SJCRH30 (cell line): ENCODE data around the gene MACROH2A2. TPM values are rescaled to one million over a fixed set of nuclear protein-coding genes. Genes with fewer than 3 reads are reported as not detected.
"Not testable (repeated sequence)": the region's sequence is repeated elsewhere in the genome, so short reads cannot be mapped to it uniquely, and the experiment has no call there.

ENCODE experiments used
- DNase-seq, 2 experiments: peaks; one replicate each; pipeline ENCODE4 v3.0.0-alpha.2; 2015 to 2020
- H3K27ac ChIP-seq: fragments of 250-450 bp; sonication (Bioruptor Pico); 2 replicates; pipeline ENCODE4 v1.5.1; 2020; ENCODE audit warnings: mild to moderate bottlenecking, moderate library complexity
- H3K27me3 ChIP-seq: fragments of 250-450 bp; sonication (Bioruptor Pico); 2 replicates; pipeline ENCODE4 v1.5.1; 2020; ENCODE audit warnings: mild to moderate bottlenecking, moderate library complexity
- H3K36me3 ChIP-seq: fragments of 250-450 bp; sonication (Bioruptor Pico); 2 replicates; pipeline ENCODE4 v1.5.1; 2020; ENCODE audit warnings: mild to moderate bottlenecking, moderate library complexity
- H3K4me1 ChIP-seq: fragments of 250-450 bp; sonication (Bioruptor Pico); 2 replicates; pipeline ENCODE4 v1.5.1; 2020; ENCODE audit warnings: mild to moderate bottlenecking, moderate library complexity
- H3K4me3 ChIP-seq: fragments of 250-450 bp; sonication (Bioruptor Pico); 2 replicates; pipeline ENCODE4 v1.5.1; 2020; ENCODE audit warnings: mild to moderate bottlenecking, moderate library complexity
- H3K9me3 ChIP-seq: fragments of 250-450 bp; sonication (Bioruptor Pico); replicated peaks from 2 replicates; pipeline ENCODE4 v1.5.1; 2020; ENCODE audit warnings: mild to moderate bottlenecking, moderate library complexity
- total RNA-seq: library from RNA; depleted of rRNA; stranded (reverse); fragments of >200 nt; shearing (Covaris generic); gene quantifications from 2 replicates; pipeline ENCODE4 v1.2.3, GENCODE V29; 2014

MACROH2A2 gene
- total RNA-seq, 1 experiment from 2014 or later = 13.2 TPM

- Histone ChIP-seq H3K27me3 (no peaks in the 10 kb centered on the region), H3K4me3 (no peak overlapping the region), H3K27ac (no peak overlapping the region), H3K9me3 (no peaks in the 10 kb centered on the region), H3K4me1 (no peaks in the 10 kb centered on the region), H3K36me3 (no peaks in the 10 kb centered on the region)
- DNase-seq = no peak
Measured at GRCh38 chr10:70084189-70084588, 31.5 kb downstream of the MACROH2A2 start.

DNA sequence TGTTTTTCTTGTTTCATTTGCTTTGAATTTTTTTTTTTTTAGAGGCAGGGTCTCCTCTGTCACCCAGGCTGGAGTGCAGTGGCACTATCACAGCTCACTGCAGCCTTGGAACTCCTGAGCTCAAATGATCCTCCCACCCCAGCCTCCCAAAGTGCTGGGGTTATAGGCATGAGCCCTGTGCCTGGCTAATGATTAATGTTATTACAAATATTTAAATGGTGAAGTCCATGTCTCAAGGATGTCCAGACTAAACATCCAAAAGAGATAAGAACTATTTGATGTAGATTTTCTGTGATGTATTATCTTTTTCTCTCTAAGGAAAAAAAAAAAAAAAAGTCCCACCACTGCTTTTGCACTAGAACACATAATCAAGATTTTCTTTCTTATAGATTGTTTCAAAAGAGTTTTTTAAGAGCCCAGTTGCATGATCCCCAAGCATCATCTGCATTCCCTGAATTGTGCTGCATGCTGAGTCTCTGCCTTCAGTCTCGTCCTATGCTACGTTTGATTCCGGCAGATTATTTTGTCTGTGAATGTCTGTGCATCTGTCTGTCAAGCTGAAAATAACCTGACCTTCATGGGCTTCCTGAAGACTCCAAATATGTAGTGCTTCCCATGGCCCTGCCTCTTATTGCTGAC lies 33.4 kb downstream of the MACROH2A2 start:
- Histone ChIP-seq H3K4me1 (no peaks in the 10 kb centered on the region), H3K36me3 (no peaks in the 10 kb centered on the region), H3K9me3 (no peaks in the 10 kb centered on the region), H3K4me3 (no peak overlapping the region), H3K27ac (no peak overlapping the region), H3K27me3 (no peaks in the 10 kb centered on the region)
- no peak for DNase-seq

GRCh38 chr10:70087616-70088307 lies 35.1 kb downstream of the MACROH2A2 start:
- H3K9me3 ChIP-seq = no peaks in the 10 kb centered on the region
- no peaks in the 10 kb centered on the region for H3K36me3 ChIP-seq
- H3K27me3 ChIP-seq = no peaks in the 10 kb centered on the region
- no peak overlapping the region for H3K4me3 ChIP-seq
- H3K4me1 ChIP-seq = no peaks in the 10 kb centered on the region
- H3K27ac ChIP-seq = no peak overlapping the region
- no peak for DNase-seq

- Histone ChIP-seq H3K27ac (no peak overlapping the region), H3K4me1 (no peaks in the 10 kb centered on the region), H3K9me3 (no peaks in the 10 kb centered on the region), H3K4me3 (no peak overlapping the region), H3K27me3 (no peaks in the 10 kb centered on the region), H3K36me3 (no peaks in the 10 kb centered on the region)
- DNase-seq = no peak
Measured at GRCh38 chr10:70088308-70088698, 35.7 kb downstream of the MACROH2A2 start.

GRCh38 chr10:70090013-70090412 lies 37.4 kb downstream of the MACROH2A2 start:
- Histone ChIP-seq H3K4me1 (no peaks in the 10 kb centered on the region), H3K27me3 (no peaks in the 10 kb centered on the region), H3K9me3 (no peaks in the 10 kb centered on the region), H3K4me3 (no peak overlapping the region), H3K27ac (no peak overlapping the region), H3K36me3 (no peaks in the 10 kb centered on the region)
- DNase-seq = no peak

DNA sequence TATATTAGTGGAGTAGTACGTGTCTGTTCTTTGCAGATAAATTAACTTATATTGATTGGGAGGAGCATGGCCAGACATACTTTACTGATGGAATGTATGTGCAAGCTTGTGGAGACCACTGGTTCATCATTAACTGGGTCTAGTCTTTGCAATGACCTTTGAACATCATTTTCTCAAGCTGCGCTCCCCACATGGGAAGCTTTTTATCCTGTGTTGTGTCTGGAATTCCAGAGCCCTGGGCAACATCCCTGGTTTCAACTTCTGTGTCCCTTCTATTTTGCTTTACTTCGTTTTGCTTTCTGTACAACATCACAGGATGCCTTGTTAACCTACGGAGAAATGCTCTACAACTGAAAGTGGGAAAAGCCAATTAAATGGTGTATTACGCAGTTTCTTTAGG lies 38.3 kb downstream of the MACROH2A2 start:
- no peak overlapping the region for H3K27ac ChIP-seq
- DNase-seq = no peak
- H3K27me3 ChIP-seq = no peaks in the 10 kb centered on the region
- H3K9me3 ChIP-seq = no peaks in the 10 kb centered on the region
- no peaks in the 10 kb centered on the region for H3K4me1 ChIP-seq
- H3K36me3 ChIP-seq = no peaks in the 10 kb centered on the region
- H3K4me3 ChIP-seq = no peak overlapping the region

DNA sequence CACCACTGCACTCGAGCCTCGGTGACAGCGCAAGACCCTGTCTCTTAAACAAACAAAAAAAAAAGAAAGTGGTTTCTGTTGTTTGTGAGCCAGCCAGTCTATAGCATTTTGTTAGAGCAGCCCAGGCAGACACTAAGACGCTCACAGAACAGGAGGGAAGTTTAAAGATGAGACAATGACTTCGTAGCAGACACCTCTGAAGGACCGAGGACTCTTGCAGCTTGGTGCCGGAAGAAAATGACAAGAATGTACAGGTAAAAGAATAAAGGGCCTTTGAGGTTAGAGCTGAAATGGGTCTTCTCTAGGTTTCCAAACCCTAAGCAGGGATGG lies 39.7 kb downstream of the MACROH2A2 start:
- no peaks in the 10 kb centered on the region for H3K27me3 ChIP-seq
- H3K4me3 ChIP-seq = no peak overlapping the region
- H3K36me3 ChIP-seq = no peaks in the 10 kb centered on the region
- no peak for DNase-seq
- H3K4me1 ChIP-seq = no peaks in the 10 kb centered on the region
- H3K27ac ChIP-seq = no peak overlapping the region
- no peaks in the 10 kb centered on the region for H3K9me3 ChIP-seq

- no peak for DNase-seq
- Histone ChIP-seq H3K27me3 (no peaks in the 10 kb centered on the region), H3K36me3 (no peaks in the 10 kb centered on the region)
Measured at GRCh38 chr10:70093335-70093944, 40.8 kb downstream of the MACROH2A2 start.

DNA sequence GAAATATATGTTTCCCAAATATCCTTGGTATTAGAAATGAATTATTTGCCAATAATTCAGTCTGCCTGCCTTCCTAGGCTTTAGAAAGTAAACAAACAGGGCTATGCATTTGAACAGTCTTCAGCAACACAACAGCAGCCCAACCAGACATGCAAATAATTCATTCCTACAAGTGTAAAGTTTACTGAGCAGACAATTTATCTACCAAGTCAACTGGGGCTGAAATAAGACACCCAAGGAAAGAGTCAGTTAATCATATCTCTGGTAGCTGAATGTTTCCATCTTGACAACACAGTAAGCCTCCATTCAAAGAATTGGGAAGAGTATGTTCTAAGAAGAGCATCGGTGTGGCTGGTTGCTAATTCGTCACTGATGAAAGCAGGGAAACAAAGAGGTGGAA lies 41.6 kb downstream of the MACROH2A2 start:
- DNase-seq = no peak
- H3K4me3 ChIP-seq = no peak overlapping the region
- H3K9me3 ChIP-seq = no peaks in the 10 kb centered on the region
- no peaks in the 10 kb centered on the region for H3K36me3 ChIP-seq
- no peak overlapping the region for H3K27ac ChIP-seq
- H3K4me1 ChIP-seq = no peaks in the 10 kb centered on the region
- no peaks in the 10 kb centered on the region for H3K27me3 ChIP-seq

More at GRCh38 chr10:70093335-70093944, 40.8 kb downstream of the MACROH2A2 start:
- no peaks in the 10 kb centered on the region for H3K9me3 ChIP-seq
- H3K27ac ChIP-seq = no peak overlapping the region
- no peaks in the 10 kb centered on the region for H3K4me1 ChIP-seq
- no peak overlapping the region for H3K4me3 ChIP-seq

GRCh38 chr10:70096016-70096704 lies 43.5 kb downstream of the MACROH2A2 start:
- H3K4me1 ChIP-seq = no peaks in the 10 kb centered on the region
- no peaks in the 10 kb centered on the region for H3K36me3 ChIP-seq
- no peak overlapping the region for H3K4me3 ChIP-seq
- no peak for DNase-seq
- H3K9me3 ChIP-seq = no peaks in the 10 kb centered on the region
- no peak overlapping the region for H3K27ac ChIP-seq
- H3K27me3 ChIP-seq = no peaks in the 10 kb centered on the region

- H3K4me1 ChIP-seq = no peaks in the 10 kb centered on the region
- H3K27me3 ChIP-seq = no peaks in the 10 kb centered on the region
- H3K9me3 ChIP-seq = no peaks in the 10 kb centered on the region
- H3K4me3 ChIP-seq = no peak overlapping the region
- H3K36me3 ChIP-seq = no peaks in the 10 kb centered on the region
- no peak overlapping the region for H3K27ac ChIP-seq
- no peak for DNase-seq
Measured at GRCh38 chr10:70096705-70097420, 44.2 kb downstream of the MACROH2A2 start.

- H3K36me3 ChIP-seq = no peaks in the 10 kb centered on the region
- H3K27ac ChIP-seq = no peak overlapping the region
- H3K4me3 ChIP-seq = no peak overlapping the region
- H3K4me1 ChIP-seq = no peaks in the 10 kb centered on the region
- no peaks in the 10 kb centered on the region for H3K9me3 ChIP-seq
- H3K27me3 ChIP-seq = no peaks in the 10 kb centered on the region
- DNase-seq = no peak
Measured at GRCh38 chr10:70097459-70097858, 44.8 kb downstream of the MACROH2A2 start.

DNA sequence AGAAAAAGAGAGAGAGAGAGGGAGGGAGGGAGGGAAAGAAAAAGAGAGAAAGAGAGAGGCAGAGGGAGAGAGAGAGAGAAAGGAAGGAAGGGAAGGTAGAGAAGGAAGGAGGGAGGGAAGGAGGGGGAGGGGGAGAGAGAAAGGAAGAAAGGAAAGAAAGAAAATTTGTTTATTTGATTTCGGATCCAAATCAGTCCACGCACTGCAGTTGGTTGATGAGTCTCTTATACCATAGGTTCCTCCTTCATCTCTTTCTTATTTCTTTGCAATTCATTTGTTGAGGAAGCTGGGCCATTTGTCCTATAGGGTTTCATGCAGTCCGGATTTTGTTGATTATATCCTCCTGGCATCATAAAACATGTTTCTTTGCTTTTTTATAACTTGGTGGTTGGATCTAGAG lies 45.6 kb downstream of the MACROH2A2 start:
- DNase-seq = no peak
- Histone ChIP-seq H3K36me3 (no peaks in the 10 kb centered on the region), H3K27ac (no peak overlapping the region), H3K27me3 (no peaks in the 10 kb centered on the region), H3K9me3 (no peaks in the 10 kb centered on the region), H3K4me1 (no peaks in the 10 kb centered on the region), H3K4me3 (no peak overlapping the region)

GRCh38 chr10:70101068-70101562 lies 48.5 kb downstream of the MACROH2A2 start:
- not testable (repeated sequence) for H3K27me3 ChIP-seq, DNase-seq, H3K27ac ChIP-seq, H3K4me3 ChIP-seq, H3K4me1 ChIP-seq, H3K9me3 ChIP-seq, H3K36me3 ChIP-seq

- Histone ChIP-seq H3K36me3 (no peaks in the 10 kb centered on the region), H3K27ac (no peak overlapping the region), H3K4me1 (no peaks in the 10 kb centered on the region), H3K27me3 (no peaks in the 10 kb centered on the region), H3K4me3 (no peak overlapping the region), H3K9me3 (no peaks in the 10 kb centered on the region)
- DNase-seq = no peak
Measured at GRCh38 chr10:70101668-70102067, 49.0 kb downstream of the MACROH2A2 start.
